GM06990 (cell line): Measurements from ENCODE around the gene LCOR.

Source experiments
- DNase-seq: peaks from one replicate; pipeline ENCODE4 v3.0.0-alpha.2; 2011; ENCODE audit not compliant: insufficient read length; ENCODE audit errors: extremely low read depth
- H3K27me3 ChIP-seq: replicated peaks from 2 replicates; pipeline ENCODE4 v1.6.0; 2011; ENCODE audit warnings: low read length; ENCODE audit not compliant: control insufficient read depth, insufficient read depth
- H3K36me3 ChIP-seq: 2 replicates; pipeline ENCODE4 v1.5.1; 2011; ENCODE audit warnings: low read length; ENCODE audit not compliant: control insufficient read depth, insufficient read depth
- H3K4me3 ChIP-seq: replicated peaks from 2 replicates; pipeline ENCODE4 v1.5.1; 2011; ENCODE audit warnings: low read depth, mild to moderate bottlenecking, control low read depth, low read length
- CTCF ChIP-seq: IDR thresholded peaks from 2 replicates; pipeline ENCODE4 v1.5.1; 2011; ENCODE audit warnings: low read length, control low read depth, mild to moderate bottlenecking, inconsistent platforms; ENCODE audit not compliant: insufficient read depth, poor library complexity, severe bottlenecking

Gene LCOR

GRCh38 chr10:96891840-96892239 is 59.7 kb downstream of the LCOR start:
- DNase-seq = no peak
- no peaks in the 10 kb centered on the region for H3K27me3 ChIP-seq
- H3K4me3 ChIP-seq = no peak overlapping the region
- no peak for TF ChIP-seq CTCF
- peaks cover 2% of the 10 kb centered on the region; the same call in 1 of the 2 replicates for H3K36me3 ChIP-seq

- H3K36me3 ChIP-seq = no peaks in the 10 kb centered on the region
Observed at GRCh38 chr10:96895662-96896424, 63.7 kb downstream of the LCOR start.

GRCh38 chr10:96896884-96897589 is 64.9 kb downstream of the LCOR start:
- no peaks in the 10 kb centered on the region for H3K36me3 ChIP-seq
- TF ChIP-seq CTCF = no peak
- H3K4me3 ChIP-seq = no peak overlapping the region
- H3K27me3 ChIP-seq = no peaks in the 10 kb centered on the region
- no peak for DNase-seq

More at GRCh38 chr10:96895662-96896424, 63.7 kb downstream of the LCOR start:
- Histone ChIP-seq H3K27me3 (no peaks in the 10 kb centered on the region), H3K4me3 (no peak overlapping the region)
- TF ChIP-seq CTCF = no peak
- no peak for DNase-seq

- Histone ChIP-seq H3K36me3 (no peaks in the 10 kb centered on the region), H3K4me3 (no peak overlapping the region), H3K27me3 (no peaks in the 10 kb centered on the region)
- no peak for TF ChIP-seq CTCF
- no peak for DNase-seq
Observed at GRCh38 chr10:96902117-96902516, 70.0 kb downstream of the LCOR start.

- TF ChIP-seq CTCF = no peak
- no peaks in the 10 kb centered on the region for H3K27me3 ChIP-seq
- H3K4me3 ChIP-seq = no peak overlapping the region
- DNase-seq = no peak
- H3K36me3 ChIP-seq = no peaks in the 10 kb centered on the region
Observed at GRCh38 chr10:96902731-96903358, 70.7 kb downstream of the LCOR start.
